MCF 10A (cell line): ENCODE data around the gene EVC2. TPM values are rescaled to one million over a fixed set of nuclear protein-coding genes. Genes with fewer than 3 reads are reported as not detected.

Experiments
- BruUV-seq: library from RNA; stranded (reverse); fragments of 400-500 nt; replicated peaks from 2 replicates; lab custom pipeline; 2021; lab: Mats Ljungman, UMichigan
- CTCF ChIA-PET: fragments of 300-600 bp; sonication (Branson Sonifier 250); formaldehyde crosslinking; extraction: SDS; loops from one replicate; lab custom pipeline; 2021; ENCODE audit warnings: antibody characterized with exemption, inconsistent platforms; lab: Yijun Ruan, JAX
- POLR2A ChIA-PET: fragments of 300-600, 350-650 bp; sonication (Branson Sonifier 250); formaldehyde crosslinking; extraction: SDS; loops from one replicate; lab custom pipeline; 2020; ENCODE audit warnings: antibody characterized with exemption, inconsistent platforms; lab: Yijun Ruan, JAX
- DNase-seq: peaks from one replicate; pipeline ENCODE4 v3.0.0-alpha.2; 2018; ENCODE audit not compliant: unreplicated experiment
- H3K27ac Mint-ChIP-seq: one replicate; pipeline ENCODE4 v1.8.0; 2022; ENCODE audit warnings: mild to moderate bottlenecking, low read depth, mixed read lengths; ENCODE audit not compliant: unreplicated experiment
- H3K27me3 Mint-ChIP-seq: one replicate; pipeline ENCODE4 v1.8.0; 2022; ENCODE audit warnings: mixed read lengths; ENCODE audit not compliant: insufficient read depth, unreplicated experiment
- H3K36me3 Mint-ChIP-seq: one replicate; pipeline ENCODE4 v1.8.0; 2022; ENCODE audit warnings: mild to moderate bottlenecking, moderate library complexity, mixed read lengths; ENCODE audit not compliant: insufficient read depth, unreplicated experiment
- H3K4me1 Mint-ChIP-seq: one replicate; pipeline ENCODE4 v1.8.0; 2022; ENCODE audit warnings: mixed read lengths; ENCODE audit not compliant: insufficient read depth, unreplicated experiment
- H3K4me3 Mint-ChIP-seq: one replicate; pipeline ENCODE4 v1.8.0; 2022; ENCODE audit warnings: mild to moderate bottlenecking, moderate library complexity, mixed read lengths; ENCODE audit not compliant: unreplicated experiment
- H3K9me3 Mint-ChIP-seq: one replicate; pipeline ENCODE4 v1.8.0; 2022; ENCODE audit warnings: mixed read lengths; ENCODE audit not compliant: unreplicated experiment
- CTCF ChIP-seq: fragments of 200-600 bp; IDR thresholded peaks from one replicate; pipeline ENCODE4 v1.8.0; 2022; ENCODE audit warnings: antibody characterized with exemption, mild to moderate bottlenecking; ENCODE audit not compliant: unreplicated experiment
- intact Hi-C: fragments of 100-400 bp; cut with micrococcal nuclease; formaldehyde crosslinking; loops from 2 replicates; pipeline ENCODE4 v1.14.1; 2022
- total RNA-seq: library from RNA; stranded (reverse); gene quantifications from 2 replicates; pipeline ENCODE4 v1.2.3, GENCODE V29; 2022

Gene EVC2
- total RNA-seq, 1 experiment from 2014 or later = 5.5 TPM

GRCh38 chr4:5651089-5651488 is 57.3 kb downstream of the EVC2 start:
- no peak for TF ChIP-seq CTCF
- CTCF ChIA-PET = no interaction called here
- no peaks in the 10 kb centered on the region for H3K27me3 Mint-ChIP-seq
- H3K36me3 Mint-ChIP-seq = no peaks in the 10 kb centered on the region
- BruUV-seq = no TSS peak
- POLR2A ChIA-PET = no interaction called here
- no peak overlapping the region for H3K4me3 Mint-ChIP-seq
- H3K9me3 Mint-ChIP-seq = peaks cover 12% of the 10 kb centered on the region
- intact Hi-C loops = no loop called here
- no peak overlapping the region for H3K27ac Mint-ChIP-seq
- no peaks in the 10 kb centered on the region for H3K4me1 Mint-ChIP-seq
- no peak for DNase-seq

- no peak for DNase-seq
- Mint-ChIP-seq H3K4me1 (no peaks in the 10 kb centered on the region), H3K27me3 (no peaks in the 10 kb centered on the region), H3K4me3 (no peak overlapping the region), H3K27ac (no peak overlapping the region), H3K36me3 (peaks cover 6% of the 10 kb centered on the region), H3K9me3 (peaks cover 10% of the 10 kb centered on the region)
- no TSS peak for BruUV-seq
- intact Hi-C loops = no loop called here
- ChIA-PET POLR2A (no interaction called here), CTCF (no interaction called here)
- TF ChIP-seq CTCF = no peak
These were observed 58.3 kb downstream of the EVC2 start for GRCh38 chr4:5650040-5650439.

GRCh38 chr4:5647351-5647750 is 61.0 kb downstream of the EVC2 start:
- Mint-ChIP-seq H3K27me3 (no peaks in the 10 kb centered on the region), H3K27ac (no peak overlapping the region), H3K36me3 (peaks cover 6% of the 10 kb centered on the region), H3K4me1 (no peaks in the 10 kb centered on the region), H3K9me3 (peaks cover 10% of the 10 kb centered on the region), H3K4me3 (no peak overlapping the region)
- DNase-seq = no peak
- intact Hi-C loops = no loop called here
- ChIA-PET POLR2A (no interaction called here), CTCF (no interaction called here)
- no TSS peak for BruUV-seq
- TF ChIP-seq CTCF = no peak

- no peak for TF ChIP-seq CTCF
- DNase-seq = no peak
- Mint-ChIP-seq H3K27me3 (no peaks in the 10 kb centered on the region), H3K4me3 (no peak overlapping the region), H3K9me3 (peaks cover 13% of the 10 kb centered on the region), H3K36me3 (peaks cover 14% of the 10 kb centered on the region), H3K27ac (no peak overlapping the region), H3K4me1 (no peaks in the 10 kb centered on the region)
- POLR2A ChIA-PET = no interaction called here
- intact Hi-C loops = no loop called here
- BruUV-seq = no TSS peak
- CTCF ChIA-PET = no interaction called here
These were observed 68.3 kb downstream of the EVC2 start for GRCh38 chr4:5640096-5640495.
